Endothelial cell of umbilical vein (primary cell): ENCODE data around the gene CHN2. TPM values are rescaled to one million over a fixed set of nuclear protein-coding genes. Genes with fewer than 3 reads are reported as not detected.

Source experiments
- BruUV-seq: library from RNA; stranded (reverse); fragments of 400-500 nt; replicated peaks from 2 replicates; lab custom pipeline; 2021; lab: Mats Ljungman, UMichigan
- CTCF ChIA-PET: fragments of 300-600, 350-600 bp; sonication (Branson Sonifier 250); formaldehyde crosslinking; loops from one replicate; lab custom pipeline; 2021; ENCODE audit warnings: antibody characterized with exemption, inconsistent platforms; lab: Charles Lee
- POLR2A ChIA-PET: fragments of 300-600, 350-600 bp; sonication (Branson Sonifier 250); formaldehyde crosslinking; loops from one replicate; lab custom pipeline; 2021; ENCODE audit warnings: antibody characterized with exemption, inconsistent platforms; lab: Charles Lee
- DNase-seq: peaks from one replicate; pipeline ENCODE4 v3.0.0-alpha.2; 2011; ENCODE audit warnings: low read depth, low spot score
- FAIRE-seq: peaks from 2 replicates; lab custom pipeline; 2011; peaks lifted over from hg19 to GRCh38; lab: Jason Lieb, UNC
- H2AFZ ChIP-seq: 2 replicates; pipeline ENCODE4 v1.6.0; 2012; ENCODE audit warnings: low read depth, low read length, control low read depth, inconsistent platforms
- H3K27ac ChIP-seq: 2 replicates; pipeline ENCODE4 v1.5.1; 2011; ENCODE audit warnings: low read depth, mild to moderate bottlenecking, control low read depth, low read length, moderate library complexity; ENCODE audit not compliant: insufficient read depth
- H3K27me3 ChIP-seq, 2 experiments: 2 replicates each; pipeline versions ENCODE4 v1.6.0 to v1.6.1; 2011; ENCODE audit warnings: low read length in 2 of 2, mixed read lengths in 1 of 2; ENCODE audit not compliant: control insufficient read depth in 2 of 2, insufficient read depth in 2 of 2
- H3K36me3 ChIP-seq, 2 experiments: 2 replicates in 1 of 2; 3 replicates in 1 of 2; pipeline ENCODE4 v1.5.1; 2011; ENCODE audit warnings: low read length in 2 of 2, mild to moderate bottlenecking in 1 of 2, moderate library complexity in 1 of 2; ENCODE audit not compliant: control insufficient read depth in 2 of 2, insufficient read depth in 2 of 2; ENCODE audit errors: extremely low read depth in 1 of 2
- H3K4me1 ChIP-seq: 3 replicates; pipeline ENCODE4 v1.5.1; 2011; ENCODE audit warnings: mild to moderate bottlenecking, low read length; ENCODE audit not compliant: control insufficient read depth, insufficient read depth; ENCODE audit errors: extremely low read depth
- H3K4me2 ChIP-seq: 2 replicates; pipeline ENCODE4 v1.6.1; 2011; ENCODE audit warnings: low read length, control low read depth, mixed read lengths; ENCODE audit not compliant: insufficient read depth
- H3K4me3 ChIP-seq, 3 experiments: fragments of 200-600 bp in 1 of 3; sonication (generic), shearing (Covaris generic) in 1 of 3; replicated peaks in 1 of 3; 2 replicates each; pipeline ENCODE4 v1.5.1; 2011 to 2016; ENCODE audit warnings: control low read depth in 3 of 3, low read length in 3 of 3, mild to moderate bottlenecking in 2 of 3, inconsistent platforms in 1 of 3, low read depth in 1 of 3, moderate library complexity in 1 of 3; ENCODE audit not compliant: insufficient read depth in 1 of 3
- H3K79me2 ChIP-seq: 2 replicates; pipeline ENCODE4 v1.6.0; 2012; ENCODE audit warnings: low read length, inconsistent platforms; ENCODE audit not compliant: control insufficient read depth, insufficient read depth
- H3K9ac ChIP-seq: replicated peaks from 2 replicates; pipeline ENCODE3; 2011; ENCODE audit warnings: low read length, control low read depth; ENCODE audit not compliant: insufficient read depth; ENCODE audit errors: extremely low read depth
- H3K9me1 ChIP-seq: replicated peaks from 3 replicates; pipeline ENCODE4 v1.6.0; 2011; ENCODE audit warnings: mild to moderate bottlenecking, low read length; ENCODE audit not compliant: control insufficient read depth, insufficient read depth; ENCODE audit errors: extremely low read depth
- H3K9me3 ChIP-seq: replicated peaks from 2 replicates; pipeline ENCODE4 v1.5.1; 2012; ENCODE audit warnings: low read length, inconsistent platforms; ENCODE audit not compliant: control insufficient read depth, insufficient read depth
- H4K20me1 ChIP-seq: replicated peaks from 2 replicates; pipeline ENCODE3; 2011; ENCODE audit warnings: mild to moderate bottlenecking, low read length; ENCODE audit not compliant: control insufficient read depth, insufficient read depth; ENCODE audit errors: extremely low read depth
- EZH2 ChIP-seq: IDR thresholded peaks from 2 replicates; pipeline ENCODE4 v1.6.1; 2012; ENCODE audit warnings: borderline replicate concordance, low read depth, mild to moderate bottlenecking, moderate library complexity, low read length, inconsistent platforms; ENCODE audit not compliant: severe bottlenecking
- FOS ChIP-seq: IDR thresholded peaks from 2 replicates; pipeline ENCODE4 v1.6.1; 2011; ENCODE audit warnings: mild to moderate bottlenecking, low read length, moderate library complexity, borderline replicate concordance; ENCODE audit not compliant: insufficient read depth
- GATA2 ChIP-seq: IDR thresholded peaks from 2 replicates; pipeline ENCODE4 v1.7.0; 2011; ENCODE audit warnings: low read depth, mild to moderate bottlenecking, moderate library complexity, mixed read lengths, low read length; ENCODE audit not compliant: insufficient read length, insufficient read depth
- JUN ChIP-seq: IDR thresholded peaks from 2 replicates; pipeline ENCODE4 v1.6.1; 2011; ENCODE audit warnings: borderline replicate concordance, low read depth; ENCODE audit not compliant: insufficient read length, insufficient read depth
- MYC ChIP-seq: IDR thresholded peaks from one replicate; pipeline ENCODE4 v1.6.1; 2011; ENCODE audit warnings: mild to moderate bottlenecking, low read depth, low read length
- POLR2A ChIP-seq: IDR thresholded peaks from 2 replicates; pipeline ENCODE4 v1.6.1; 2012; ENCODE audit warnings: low read depth, mild to moderate bottlenecking, control low read depth, low read length
- POLR2AphosphoS5 ChIP-seq: IDR thresholded peaks from 2 replicates; pipeline ENCODE4 v1.6.1; 2012; ENCODE audit warnings: low read depth, mild to moderate bottlenecking, control low read depth, low read length, moderate library complexity; ENCODE audit not compliant: insufficient read depth
- dilution Hi-C: fragments of 300-500 bp; cut with MboI; formaldehyde crosslinking; loops from one replicate; pipeline ENCODE4 v1.15.0; 2019; ENCODE audit warnings: low sequenced_read_pairs; ENCODE audit not compliant: extremely low pct_ligation_motif_present
- intact Hi-C: fragments of 100-400 bp; cut with micrococcal nuclease; formaldehyde crosslinking; loops from one replicate; pipeline ENCODE4 v1.10.0; 2022
- polyA plus RNA-seq, 4 experiments: library from polyadenylated mRNA; depleted of rRNA in 3 of 4; stranded (reverse) in 3 of 4; unstranded in 1 of 4; fragments of >200 nt; gene quantifications; 2 replicates each; pipeline versions ENCODE4 v1.2.1 to v1.2.3, GENCODE V29; 2011 to 2012; ENCODE audit warnings: missing spikeins in 1 of 4
- total RNA-seq: library from RNA; stranded (reverse); gene quantifications from 2 replicates; pipeline ENCODE4 v1.2.3, GENCODE V29; 2021
- TF ChIP-seq, protein P1 (sequence below): IDR thresholded peaks from 2 replicates; pipeline ENCODE4 v1.6.1; 2011; ENCODE audit not compliant: insufficient read depth, insufficient read length
- TF ChIP-seq, protein P2 (sequence below), 2 donors: IDR thresholded peaks; 1 replicate in 1 of 2; 2 replicates in 1 of 2; pipeline ENCODE4 v1.5.1; 2011; ENCODE audit warnings: low read length in 2 of 2, mild to moderate bottlenecking in 2 of 2, moderate library complexity in 2 of 2, control low read depth in 1 of 2, inconsistent platforms in 1 of 2, low read depth in 1 of 2; ENCODE audit not compliant: insufficient read depth in 1 of 2; ENCODE audit errors: extremely low read depth in 1 of 2

Gene CHN2
- total and polyA plus RNA-seq, 2 donors (not counting 3 experiments of a cell fraction or from before 2014, with no cell fraction given): 1.4 to 5.0 TPM

DNA sequence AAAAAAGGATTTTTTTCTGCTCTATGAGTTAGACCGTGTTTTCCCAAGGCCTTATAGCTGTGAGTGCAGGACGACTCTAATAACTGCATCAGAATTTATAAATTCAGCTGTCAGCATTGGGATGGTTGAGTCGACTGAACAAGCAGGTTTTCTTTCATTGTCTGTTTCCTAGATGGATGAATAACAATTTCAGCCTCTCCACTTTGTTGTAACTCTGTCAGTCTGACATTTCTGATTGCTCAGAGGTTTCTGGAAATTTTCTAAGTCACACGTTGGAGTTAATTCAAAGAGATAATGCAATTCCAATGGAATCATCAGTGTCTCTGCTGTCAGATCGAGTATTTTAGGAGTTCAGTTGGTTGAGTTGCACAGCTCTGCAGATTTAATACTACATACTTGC is 159.2 kb downstream of the CHN2 start:
- H3K79me2 ChIP-seq: no peaks in the 10 kb centered on the region
- ChIA-PET POLR2A (no interaction called here), CTCF (no interaction called here)
- no peaks in the 10 kb centered on the region for H4K20me1 ChIP-seq
- no peaks in the 10 kb centered on the region for H3K9me3 ChIP-seq
- H3K27me3 ChIP-seq: no peaks in the 10 kb centered on the region
- H3K9me1 ChIP-seq: no peaks in the 10 kb centered on the region
- H3K4me2 ChIP-seq: no peak overlapping the region
- no peak overlapping the region for H2AFZ ChIP-seq
- H3K9ac ChIP-seq: no peak overlapping the region
- H3K4me1 ChIP-seq: no peaks in the 10 kb centered on the region
- no TSS peak for BruUV-seq
- no peak for TF ChIP-seq GATA2
- TF ChIP-seq, protein P1, sequence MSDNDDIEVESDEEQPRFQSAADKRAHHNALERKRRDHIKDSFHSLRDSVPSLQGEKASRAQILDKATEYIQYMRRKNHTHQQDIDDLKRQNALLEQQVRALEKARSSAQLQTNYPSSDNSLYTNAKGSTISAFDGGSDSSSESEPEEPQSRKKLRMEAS: no peak
- TF ChIP-seq JUN: no peak
- no peak for TF ChIP-seq POLR2A
- TF ChIP-seq MYC: no peak
- TF ChIP-seq, protein P2, sequence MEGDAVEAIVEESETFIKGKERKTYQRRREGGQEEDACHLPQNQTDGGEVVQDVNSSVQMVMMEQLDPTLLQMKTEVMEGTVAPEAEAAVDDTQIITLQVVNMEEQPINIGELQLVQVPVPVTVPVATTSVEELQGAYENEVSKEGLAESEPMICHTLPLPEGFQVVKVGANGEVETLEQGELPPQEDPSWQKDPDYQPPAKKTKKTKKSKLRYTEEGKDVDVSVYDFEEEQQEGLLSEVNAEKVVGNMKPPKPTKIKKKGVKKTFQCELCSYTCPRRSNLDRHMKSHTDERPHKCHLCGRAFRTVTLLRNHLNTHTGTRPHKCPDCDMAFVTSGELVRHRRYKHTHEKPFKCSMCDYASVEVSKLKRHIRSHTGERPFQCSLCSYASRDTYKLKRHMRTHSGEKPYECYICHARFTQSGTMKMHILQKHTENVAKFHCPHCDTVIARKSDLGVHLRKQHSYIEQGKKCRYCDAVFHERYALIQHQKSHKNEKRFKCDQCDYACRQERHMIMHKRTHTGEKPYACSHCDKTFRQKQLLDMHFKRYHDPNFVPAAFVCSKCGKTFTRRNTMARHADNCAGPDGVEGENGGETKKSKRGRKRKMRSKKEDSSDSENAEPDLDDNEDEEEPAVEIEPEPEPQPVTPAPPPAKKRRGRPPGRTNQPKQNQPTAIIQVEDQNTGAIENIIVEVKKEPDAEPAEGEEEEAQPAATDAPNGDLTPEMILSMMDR (IDR thresholded peaks at IDR 0.05; ENCODE audit: extremely low read depth in 1 of 2, insufficient read depth in 1 of 2, low read depth in 1 of 2, low read length in 2 of 2): no peak
- TF ChIP-seq POLR2AphosphoS5: no peak
- TF ChIP-seq FOS: no peak
- no peak for TF ChIP-seq EZH2
- FAIRE-seq (no peak), DNase-seq (no peak)
- dilution Hi-C loops (no loop called here), intact Hi-C loops (no loop called here)
- no peak overlapping the region for H3K4me3 ChIP-seq
- no peak overlapping the region for H3K27ac ChIP-seq
- no peaks in the 10 kb centered on the region for H3K36me3 ChIP-seq
